IMR-90 (cell line): ENCODE data around the gene CAMTA1.

ENCODE experiments used
- MAFK ChIP-seq: IDR thresholded peaks from 2 replicates; pipeline ENCODE4 v1.6.1; 2012; ENCODE audit warnings: low read depth, low read length, improper control_type of control experiment
- MAZ ChIP-seq: IDR thresholded peaks from 2 replicates; pipeline ENCODE4 v1.6.1; 2012; ENCODE audit warnings: low read depth, mild to moderate bottlenecking, low read length, improper control_type of control experiment, moderate library complexity, borderline replicate concordance
- POLR2A ChIP-seq: IDR thresholded peaks from 2 replicates; pipeline ENCODE4 v1.6.1; 2012; ENCODE audit warnings: mild to moderate bottlenecking, low read depth, low read length
- RFX5 ChIP-seq: IDR thresholded peaks from 2 replicates; pipeline ENCODE4 v1.8.0; 2012; ENCODE audit warnings: low read depth, mild to moderate bottlenecking, low read length, moderate library complexity
- TF ChIP-seq, protein P1 (sequence below): conservative IDR thresholded peaks from 2 replicates; pipeline ENCODE4 v1.5.1; 2012; ENCODE audit warnings: mild to moderate bottlenecking, low read depth, low read length, improper control_type of control experiment

DNA sequence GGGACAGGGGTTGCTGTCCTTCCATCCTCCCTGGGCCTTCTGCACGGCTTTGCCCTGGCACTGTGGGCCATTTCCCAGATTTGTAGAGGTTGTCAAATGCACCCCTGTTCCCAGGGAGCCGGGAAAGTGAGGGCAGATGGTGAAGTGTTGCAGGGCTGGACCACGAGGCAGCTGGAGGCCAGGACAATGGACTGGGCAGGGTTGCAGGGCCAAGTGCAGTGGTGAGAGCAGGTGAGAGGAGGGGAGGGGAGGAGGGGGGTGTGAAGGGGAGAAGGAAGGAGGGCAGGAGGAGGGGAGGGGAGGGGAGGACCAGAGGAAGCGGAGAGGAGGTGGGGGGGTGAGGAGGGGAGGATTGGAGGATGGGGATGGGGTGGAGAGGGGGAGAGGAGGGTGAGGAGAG is 443.9 kb downstream of the CAMTA1 start:
- TF ChIP-seq, protein P1, sequence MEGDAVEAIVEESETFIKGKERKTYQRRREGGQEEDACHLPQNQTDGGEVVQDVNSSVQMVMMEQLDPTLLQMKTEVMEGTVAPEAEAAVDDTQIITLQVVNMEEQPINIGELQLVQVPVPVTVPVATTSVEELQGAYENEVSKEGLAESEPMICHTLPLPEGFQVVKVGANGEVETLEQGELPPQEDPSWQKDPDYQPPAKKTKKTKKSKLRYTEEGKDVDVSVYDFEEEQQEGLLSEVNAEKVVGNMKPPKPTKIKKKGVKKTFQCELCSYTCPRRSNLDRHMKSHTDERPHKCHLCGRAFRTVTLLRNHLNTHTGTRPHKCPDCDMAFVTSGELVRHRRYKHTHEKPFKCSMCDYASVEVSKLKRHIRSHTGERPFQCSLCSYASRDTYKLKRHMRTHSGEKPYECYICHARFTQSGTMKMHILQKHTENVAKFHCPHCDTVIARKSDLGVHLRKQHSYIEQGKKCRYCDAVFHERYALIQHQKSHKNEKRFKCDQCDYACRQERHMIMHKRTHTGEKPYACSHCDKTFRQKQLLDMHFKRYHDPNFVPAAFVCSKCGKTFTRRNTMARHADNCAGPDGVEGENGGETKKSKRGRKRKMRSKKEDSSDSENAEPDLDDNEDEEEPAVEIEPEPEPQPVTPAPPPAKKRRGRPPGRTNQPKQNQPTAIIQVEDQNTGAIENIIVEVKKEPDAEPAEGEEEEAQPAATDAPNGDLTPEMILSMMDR: no peak
- TF ChIP-seq MAFK (no peak), RFX5 (no peak), POLR2A (no peak), MAZ (no peak)
